HG03108 (cell line): ENCODE measurements around the gene BOLA3.
A peak's percentile ranks its signal among the peaks of the same experiment; 100 is the strongest.
"Not testable (repeated sequence)": the region's sequence is repeated elsewhere in the genome, so short reads cannot be mapped to it uniquely, and the experiment has no call there.

ENCODE experiments used
- ATAC-seq: cut with Tn5 transposase; IDR thresholded peaks from one replicate; pipeline ENCODE4 v1.9.1; 2021; ENCODE audit warnings: moderate library complexity; ENCODE audit not compliant: unreplicated experiment

Gene BOLA3, protein sequence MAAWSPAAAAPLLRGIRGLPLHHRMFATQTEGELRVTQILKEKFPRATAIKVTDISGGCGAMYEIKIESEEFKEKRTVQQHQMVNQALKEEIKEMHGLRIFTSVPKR

DNA sequence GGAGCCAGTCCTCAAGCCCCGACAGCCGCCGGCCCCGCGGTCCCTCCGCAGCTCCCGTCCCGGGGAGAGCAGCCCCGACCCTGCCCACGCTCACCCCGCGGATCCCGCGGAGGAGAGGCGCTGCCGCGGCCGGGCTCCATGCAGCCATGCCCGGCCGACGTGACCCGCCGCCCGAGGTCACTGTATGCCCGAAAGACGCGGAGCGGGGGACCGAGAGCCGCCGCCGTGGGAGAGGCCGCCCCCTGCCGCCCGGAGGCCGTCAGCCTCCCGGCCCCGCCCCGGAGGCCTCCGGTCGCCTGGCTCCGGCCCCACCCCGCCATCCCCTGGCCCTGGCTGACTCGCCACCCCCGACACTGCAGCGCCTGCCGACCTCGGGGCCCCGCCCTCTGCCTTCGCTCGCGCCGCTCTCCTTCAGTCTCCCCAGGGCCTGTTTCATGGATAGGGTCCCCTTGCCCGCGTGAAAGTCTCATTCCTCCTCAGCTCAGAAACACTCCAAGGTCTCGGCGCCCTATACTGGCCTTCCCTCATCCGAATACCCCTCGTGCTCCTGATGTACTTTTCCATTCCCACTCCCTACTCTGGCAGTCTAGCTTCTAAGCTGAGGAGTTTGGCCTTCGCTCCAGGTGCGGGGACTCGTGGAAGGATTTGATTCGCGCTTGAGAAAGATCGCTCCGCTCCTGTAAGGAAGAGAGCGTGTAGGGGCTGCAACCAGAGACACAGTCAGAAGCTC, at the start of gene BOLA3:
Gene BOLA3, minus strand, starts transcription at position 186 of the 730 bp plus-strand sequence. Its CDS starts 38 bp downstream, at position 148.
- ATAC-seq: peak; percentile 93

DNA sequence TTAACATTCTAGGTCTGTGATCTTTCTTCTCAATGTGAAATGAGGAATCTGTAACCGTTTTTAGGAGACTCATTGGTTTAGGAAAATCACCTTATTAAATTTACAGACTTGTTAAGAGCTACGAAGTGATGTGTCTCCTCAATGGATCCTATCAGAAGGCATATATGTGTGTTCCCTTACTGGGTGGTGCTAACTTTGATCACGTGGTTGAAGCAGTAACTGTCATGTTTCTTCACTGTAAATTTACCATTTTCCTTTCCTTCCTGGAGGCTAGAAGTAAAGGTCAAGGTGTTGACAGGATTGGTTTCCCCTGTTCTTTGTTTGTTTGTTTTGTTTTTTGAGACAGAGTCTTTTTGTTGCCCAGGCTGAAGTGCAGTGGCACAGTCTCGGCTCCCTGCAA, 49.3 kb upstream of the BOLA3 start:
- ATAC-seq: no peak

DNA sequence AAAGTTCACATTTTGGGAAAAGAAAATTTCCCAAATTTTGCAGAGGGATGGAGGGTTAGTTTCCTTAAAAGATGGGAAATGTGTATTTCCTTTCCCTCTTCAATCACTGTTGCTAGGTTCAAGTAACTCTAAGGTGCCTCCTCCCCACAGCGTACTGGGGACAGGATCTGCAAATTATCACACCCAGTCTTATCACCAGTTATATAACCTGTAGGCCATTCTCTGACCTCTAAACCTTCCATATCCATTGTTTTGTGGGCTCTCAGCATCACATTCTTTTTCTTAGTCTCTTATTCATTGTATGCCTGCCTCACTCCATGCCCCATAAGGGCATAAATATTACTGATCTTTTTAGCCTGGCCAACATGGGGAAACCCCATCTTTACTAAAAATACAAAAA, 47.1 kb upstream of the BOLA3 start:
- ATAC-seq: no peak

DNA sequence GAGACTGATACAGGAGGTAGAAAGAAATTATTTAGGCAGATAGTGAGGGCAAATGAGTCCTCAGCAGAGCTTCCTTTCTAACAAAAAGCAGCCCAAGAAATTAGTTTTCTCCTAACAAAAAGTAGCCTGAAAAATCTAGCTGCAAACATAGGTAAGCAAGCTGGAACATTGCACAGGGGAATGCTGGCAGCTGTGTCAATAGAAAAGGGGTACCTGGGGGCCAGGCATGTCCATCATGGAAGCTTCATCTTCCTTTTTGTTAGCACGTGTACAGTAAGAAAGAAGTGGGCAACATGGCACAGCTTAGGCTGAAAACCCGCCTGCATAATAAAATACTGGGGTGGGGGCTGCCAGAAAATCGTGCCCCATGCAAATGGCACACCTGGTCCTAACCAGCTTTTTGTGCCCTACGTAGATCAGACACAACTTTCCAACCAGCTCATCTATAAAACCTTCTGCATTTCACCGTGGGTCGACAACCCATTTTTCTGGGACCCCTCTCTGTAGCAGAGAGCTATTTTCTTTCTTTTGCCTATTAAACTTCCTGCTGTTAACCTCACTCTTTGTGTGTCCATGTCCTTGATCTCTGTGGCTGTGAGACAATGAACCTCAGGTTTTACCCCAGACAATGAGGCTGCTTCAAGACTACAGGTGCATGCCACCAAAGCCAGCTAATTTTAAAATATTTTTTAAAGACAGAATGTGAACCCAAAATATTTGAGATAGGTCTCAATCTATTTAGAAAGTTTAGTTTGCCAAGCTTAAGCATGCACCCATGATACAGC, 44.1 kb upstream of the BOLA3 start:
- no peak for ATAC-seq

DNA sequence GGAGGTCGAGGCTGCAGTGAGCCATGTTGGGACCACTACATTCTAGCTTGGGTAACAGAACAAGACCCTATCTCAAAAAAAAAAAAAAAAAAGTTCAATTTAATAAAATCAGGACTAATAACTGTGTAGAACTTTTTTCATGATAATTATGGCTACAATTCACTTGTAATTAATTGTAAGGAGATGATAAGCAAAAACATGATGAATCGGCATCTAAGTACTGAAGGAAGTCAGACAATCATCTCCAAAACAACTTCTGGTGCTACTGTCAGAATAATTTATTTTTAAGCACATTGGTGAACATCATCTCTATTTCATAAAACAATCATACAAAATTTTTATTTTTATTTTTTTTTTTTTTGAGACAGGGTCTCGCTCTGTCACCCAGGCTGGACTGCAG, 41.0 kb upstream of the BOLA3 start:
- ATAC-seq: no peak

DNA sequence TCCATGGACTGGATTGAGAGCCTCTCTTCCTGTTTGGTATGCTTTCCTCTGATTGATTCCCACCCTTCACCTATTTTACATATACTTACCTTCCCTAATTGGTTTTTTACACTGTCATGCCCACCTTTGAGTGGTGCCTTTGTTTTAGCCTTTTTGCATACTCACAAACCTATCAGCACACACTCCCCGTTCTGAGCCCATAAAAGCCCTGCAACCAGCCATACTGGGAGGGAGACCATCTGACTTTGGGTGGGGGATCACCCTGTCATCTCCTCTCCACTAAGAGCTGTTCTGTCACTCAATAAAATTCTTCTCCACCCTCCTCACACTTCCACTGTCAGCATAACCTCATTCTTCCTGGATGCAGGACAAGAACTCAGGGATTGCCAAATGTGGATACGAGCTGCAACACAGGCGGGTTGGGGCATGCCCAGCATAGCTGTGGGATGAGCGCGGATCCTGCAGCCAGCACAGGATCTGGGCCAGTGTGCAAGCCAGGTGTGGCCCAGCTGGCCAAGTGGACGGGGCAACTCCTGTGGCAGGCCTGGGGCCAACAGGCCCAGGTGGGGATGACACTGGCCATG, 40.4 kb upstream of the BOLA3 start:
- ATAC-seq: no peak

DNA sequence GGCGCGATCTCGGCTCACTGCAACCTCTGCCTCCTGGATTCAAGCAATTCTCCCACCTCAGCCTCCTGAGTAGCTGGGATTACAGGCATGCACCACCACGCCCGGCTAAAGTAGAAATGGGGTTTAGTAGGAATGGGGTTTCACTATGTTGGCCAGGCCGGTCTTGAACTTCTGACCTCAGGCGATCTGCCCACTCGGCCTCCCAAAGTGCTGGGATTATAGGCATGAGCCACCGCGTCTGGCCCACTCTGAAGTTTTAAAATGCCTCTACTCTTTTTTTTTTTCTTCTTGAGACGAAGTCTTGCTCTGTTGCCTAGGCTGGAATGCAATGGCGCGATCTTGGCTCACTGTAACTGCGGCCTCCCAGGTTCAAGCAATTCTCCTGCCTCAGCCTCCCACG, 39.0 kb upstream of the BOLA3 start:
- not testable (repeated sequence) for ATAC-seq

DNA sequence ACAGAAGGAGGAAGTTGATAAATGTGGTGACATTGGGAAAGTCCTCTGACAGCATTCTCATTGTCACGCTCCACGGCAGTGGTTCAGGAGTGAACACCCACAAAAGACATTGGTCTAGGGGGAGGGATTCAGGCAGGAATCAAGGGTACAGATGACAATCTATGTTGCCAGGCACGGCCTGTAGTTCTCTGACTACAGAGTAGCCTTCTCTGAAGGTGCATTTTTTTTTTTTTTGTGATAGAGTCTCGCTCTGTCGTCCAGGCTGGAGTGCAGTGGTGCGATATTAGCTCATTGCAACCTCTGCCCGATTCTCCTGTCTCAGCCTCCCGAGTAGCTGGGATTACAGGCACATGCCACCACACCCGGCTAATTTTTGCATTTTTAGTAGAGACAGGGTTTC, 38.3 kb upstream of the BOLA3 start:
- ATAC-seq: peak; percentile 66

DNA sequence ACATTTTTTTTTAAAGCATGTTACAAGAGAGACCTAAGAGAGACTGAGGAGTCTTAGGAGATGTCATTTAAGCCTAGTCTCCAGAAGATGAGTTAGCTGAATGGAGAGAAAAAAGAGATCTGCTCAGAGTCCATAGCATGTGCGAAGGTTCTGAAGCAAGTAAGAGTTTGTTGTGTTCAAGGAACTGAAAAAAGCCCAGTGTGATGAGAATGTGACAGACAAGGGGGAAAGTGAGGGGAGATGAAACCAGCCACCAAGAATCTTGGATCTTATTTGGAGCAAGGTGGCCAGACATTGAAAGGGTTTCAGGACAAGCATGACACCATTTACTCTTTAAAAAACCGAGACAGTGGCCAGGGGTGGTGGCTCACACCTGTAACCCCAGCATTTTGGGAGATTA, 36.2 kb upstream of the BOLA3 start:
- no peak for ATAC-seq

DNA sequence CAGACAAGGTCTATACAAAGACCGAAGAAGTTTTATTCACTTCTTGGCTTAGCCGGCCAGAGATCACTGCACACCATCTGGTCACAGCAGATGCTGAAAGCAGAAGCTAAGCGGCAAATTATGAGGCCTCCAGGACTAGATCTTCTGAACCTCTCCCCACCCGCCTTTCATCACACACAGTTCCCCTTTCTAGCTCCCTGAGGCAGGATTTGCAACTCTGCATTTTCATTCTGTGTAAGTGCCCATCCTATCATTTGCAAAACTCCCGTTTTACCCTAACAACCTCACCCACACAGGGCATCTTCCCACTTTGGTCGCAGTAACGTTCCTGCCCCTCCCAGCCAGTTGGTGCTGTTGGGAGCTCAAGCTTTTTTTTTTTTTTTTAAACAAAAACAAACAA, 34.0 kb upstream of the BOLA3 start:
- peak; percentile 32 for ATAC-seq

DNA sequence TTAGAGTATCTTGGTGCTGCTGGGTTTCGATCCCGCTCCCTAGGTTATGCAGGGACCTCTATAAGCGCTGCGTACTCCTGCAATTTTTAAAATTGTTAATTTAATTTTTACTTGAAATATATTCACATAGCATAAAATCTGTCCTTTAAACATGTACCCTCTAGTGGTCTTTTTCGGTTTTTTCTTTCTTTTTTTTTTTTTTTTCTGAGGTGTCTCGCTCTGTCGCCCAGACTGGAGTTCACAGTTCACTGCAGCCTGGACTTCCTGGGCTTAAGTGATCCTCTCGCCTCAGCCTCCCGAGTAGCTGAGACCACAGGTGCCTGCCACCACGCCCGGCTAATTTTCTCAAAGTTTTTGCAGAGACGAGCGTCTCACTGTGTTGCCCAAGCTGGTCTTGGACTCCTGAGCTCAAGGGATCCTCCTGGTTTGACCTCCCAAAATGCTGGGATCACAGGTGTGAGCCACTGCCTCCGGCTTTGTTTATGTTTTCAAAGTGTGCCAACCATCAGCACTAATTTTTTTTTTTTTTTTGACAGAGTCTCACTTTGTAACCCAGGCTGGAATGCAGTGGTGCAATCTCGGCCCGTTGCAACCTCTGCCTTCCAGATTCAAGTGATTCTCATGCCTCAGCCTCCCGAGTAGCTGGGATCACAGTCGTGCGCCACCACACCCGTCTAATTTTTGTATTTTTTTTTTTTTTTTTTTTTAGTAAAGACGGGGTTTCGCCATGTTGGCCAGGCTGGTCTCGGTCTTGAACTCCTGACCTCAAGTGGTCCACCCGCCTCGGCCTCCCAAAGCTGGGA, 31.6 kb upstream of the BOLA3 start:
- no peak for ATAC-seq

DNA sequence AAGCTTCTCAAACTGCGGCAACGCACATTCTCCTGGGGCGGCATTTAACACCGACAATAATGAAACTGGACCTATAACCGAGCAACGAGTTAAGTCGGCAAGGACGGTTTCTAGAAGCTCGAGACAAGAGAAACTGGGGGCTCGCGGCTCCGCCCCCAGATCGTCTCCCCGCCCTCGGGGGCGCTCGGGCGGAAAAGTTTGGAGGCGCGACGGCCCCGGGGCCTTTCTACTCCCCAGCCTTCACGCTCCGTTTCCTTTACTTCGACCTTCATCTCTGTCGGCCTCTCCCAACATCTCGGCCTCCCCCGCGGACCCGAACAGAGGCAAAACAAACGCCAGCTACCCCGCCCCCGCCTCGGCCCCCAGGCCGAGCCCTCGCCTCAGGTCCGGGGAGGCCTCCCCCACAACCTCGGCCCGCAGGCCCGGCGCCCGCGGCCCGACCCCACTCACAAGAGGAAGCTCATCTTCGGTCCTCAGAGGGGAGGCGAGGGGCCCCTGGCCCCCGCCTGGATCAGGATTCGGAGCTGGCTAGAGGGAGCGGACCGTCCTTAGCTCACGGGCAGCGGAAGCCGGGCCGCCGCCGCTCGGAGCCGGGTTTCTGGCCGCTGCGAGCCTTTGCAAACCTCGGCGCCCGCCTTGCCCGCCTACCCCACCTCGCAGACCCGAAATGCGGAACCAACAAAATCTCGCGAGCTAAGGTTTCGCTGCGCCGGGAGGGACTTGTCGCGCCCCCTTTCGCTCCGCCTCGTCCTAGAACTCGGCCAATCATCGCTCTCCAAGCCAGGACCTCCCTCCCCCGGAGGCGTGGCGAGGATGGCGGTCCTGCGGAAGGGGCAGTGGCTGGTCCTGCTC, 30.7 kb upstream of the BOLA3 start, which contains the start of gene MOB1A:
Gene MOB1A, minus strand, starts transcription at position 669 of the 852 bp plus-strand sequence. Its CDS starts 205 bp downstream, at position 464.
- ATAC-seq: peak; percentile 73

DNA sequence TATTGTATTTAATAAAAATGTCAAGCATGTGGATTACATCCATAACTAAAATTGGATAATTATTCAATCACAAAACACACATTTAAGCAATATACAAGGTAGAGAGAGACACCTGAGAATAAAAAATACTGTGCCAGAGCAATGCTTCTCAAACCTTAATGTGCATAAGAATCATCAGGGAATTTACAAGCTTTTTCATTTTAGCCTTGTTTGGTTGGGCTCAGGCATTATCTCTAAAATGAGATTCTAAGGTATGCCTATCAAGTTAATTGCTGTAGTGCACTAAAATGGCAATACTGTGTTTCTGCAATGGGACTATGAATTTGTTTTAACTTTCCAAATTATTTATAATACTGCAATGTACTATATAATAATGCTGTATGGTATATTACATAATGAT, 30.0 kb upstream of the BOLA3 start:
- no peak for ATAC-seq

DNA sequence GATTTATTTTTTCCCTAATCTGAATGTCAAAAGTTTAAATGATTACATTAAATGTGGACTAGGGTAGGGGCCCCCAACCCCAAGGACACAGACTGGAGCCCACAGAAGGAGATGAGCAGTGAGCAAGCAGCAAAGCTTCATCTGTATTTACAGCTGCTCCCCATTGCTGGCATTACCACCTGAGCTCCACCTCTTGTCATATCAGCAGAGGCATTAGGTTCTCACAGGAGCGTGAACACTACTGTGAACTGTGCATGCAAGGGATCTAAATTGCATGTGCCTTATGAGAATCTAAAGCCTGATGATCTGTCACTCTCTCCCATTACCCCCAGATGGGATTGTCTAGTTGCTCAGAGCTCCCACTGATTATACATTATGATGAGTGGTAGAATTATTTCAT, 27.2 kb upstream of the BOLA3 start:
- ATAC-seq: no peak

DNA sequence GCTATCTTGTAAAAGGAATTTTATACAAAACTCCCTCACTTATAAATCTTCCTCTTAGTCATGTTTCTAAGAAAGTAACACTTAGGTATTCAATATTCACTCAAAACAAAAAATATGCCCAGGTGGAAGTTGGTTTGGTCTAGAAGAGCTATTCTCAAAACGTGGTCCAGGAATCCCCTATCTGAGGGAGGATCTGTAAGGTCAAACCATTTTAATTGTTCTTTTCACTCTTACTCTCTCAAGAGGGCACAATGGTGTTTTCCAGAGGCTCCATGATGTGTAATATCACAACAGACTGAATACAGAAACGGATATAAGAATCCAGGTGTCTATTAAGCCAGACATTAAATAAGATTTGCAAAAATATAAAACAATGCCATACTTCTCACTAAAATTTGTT, 21.0 kb upstream of the BOLA3 start:
- no peak for ATAC-seq

DNA sequence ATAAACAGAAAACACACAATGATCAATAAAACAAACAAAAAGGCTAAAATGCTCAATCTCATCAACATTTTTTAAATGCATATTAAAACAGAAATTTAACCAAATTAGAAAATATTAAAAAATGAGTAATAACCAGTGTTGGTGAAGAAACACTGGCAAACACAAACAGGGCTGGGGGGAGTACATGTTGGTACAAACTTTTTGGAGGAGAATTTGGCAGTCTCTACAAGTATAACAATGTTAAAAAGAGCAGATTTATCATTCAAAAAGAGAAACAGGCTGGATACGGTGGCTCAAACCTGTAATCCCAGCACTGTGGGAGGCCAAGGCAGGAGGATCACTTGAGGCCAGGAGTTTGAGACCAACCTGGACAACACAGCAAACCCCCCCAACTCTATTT, 17.0 kb upstream of the BOLA3 start:
- no peak for ATAC-seq

DNA sequence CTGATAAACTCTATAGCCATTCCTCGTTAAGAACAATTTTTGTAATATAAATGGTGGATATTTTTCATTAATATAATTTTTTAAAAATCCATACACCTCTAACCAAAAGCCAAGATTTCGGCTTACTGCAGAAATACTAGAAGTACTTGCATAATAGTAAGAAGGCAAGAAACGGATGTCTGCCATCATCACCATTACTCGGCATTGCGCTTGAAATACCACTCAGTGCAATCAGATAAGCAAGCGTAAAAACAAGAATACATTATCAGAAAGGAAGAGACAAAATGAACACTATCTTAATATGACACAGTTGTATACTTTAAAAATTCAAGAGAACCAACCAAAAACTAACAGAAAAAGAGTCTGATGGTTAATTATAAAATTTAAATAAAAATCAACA, 15.2 kb upstream of the BOLA3 start:
- no peak for ATAC-seq

DNA sequence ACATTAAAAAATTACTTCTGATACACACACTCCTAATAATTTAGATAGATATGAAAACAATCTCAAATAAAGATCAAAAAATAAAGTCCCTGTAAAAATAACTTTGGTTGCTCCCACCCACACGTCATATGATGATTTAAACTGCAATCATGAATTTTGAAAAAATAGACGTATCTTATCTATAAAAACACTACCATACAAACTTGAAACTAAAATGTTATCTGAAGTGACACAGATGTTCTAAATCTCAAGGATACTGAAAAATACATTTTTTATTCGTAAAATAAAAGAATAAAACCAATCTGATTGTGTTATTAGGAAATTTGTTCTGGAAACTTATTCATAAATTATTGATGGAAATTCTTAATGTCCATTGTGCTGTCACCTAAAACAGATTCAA, 8.1 kb upstream of the BOLA3 start:
- ATAC-seq: no peak

DNA sequence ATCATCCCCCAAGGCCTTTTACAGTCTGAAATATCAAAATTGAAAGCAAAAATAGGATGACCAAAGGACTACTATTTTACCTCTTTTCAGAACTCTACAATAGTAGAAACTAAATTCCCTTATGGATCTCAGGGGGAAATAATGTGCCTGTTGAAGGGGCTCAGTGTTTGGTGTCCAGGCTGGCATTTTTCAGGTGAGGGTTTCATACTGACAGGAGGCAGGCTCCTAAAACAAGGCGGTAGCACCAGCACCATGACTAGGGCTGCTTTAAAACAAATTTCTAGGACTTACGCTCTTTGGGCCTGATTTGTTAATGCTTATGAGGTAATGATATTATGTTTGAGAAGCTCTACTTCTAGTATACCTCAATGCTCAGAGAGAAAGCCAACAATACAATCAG, 5.2 kb upstream of the BOLA3 start:
- ATAC-seq: no peak
